ENCODE data around the gene ZNF598.

DNA sequence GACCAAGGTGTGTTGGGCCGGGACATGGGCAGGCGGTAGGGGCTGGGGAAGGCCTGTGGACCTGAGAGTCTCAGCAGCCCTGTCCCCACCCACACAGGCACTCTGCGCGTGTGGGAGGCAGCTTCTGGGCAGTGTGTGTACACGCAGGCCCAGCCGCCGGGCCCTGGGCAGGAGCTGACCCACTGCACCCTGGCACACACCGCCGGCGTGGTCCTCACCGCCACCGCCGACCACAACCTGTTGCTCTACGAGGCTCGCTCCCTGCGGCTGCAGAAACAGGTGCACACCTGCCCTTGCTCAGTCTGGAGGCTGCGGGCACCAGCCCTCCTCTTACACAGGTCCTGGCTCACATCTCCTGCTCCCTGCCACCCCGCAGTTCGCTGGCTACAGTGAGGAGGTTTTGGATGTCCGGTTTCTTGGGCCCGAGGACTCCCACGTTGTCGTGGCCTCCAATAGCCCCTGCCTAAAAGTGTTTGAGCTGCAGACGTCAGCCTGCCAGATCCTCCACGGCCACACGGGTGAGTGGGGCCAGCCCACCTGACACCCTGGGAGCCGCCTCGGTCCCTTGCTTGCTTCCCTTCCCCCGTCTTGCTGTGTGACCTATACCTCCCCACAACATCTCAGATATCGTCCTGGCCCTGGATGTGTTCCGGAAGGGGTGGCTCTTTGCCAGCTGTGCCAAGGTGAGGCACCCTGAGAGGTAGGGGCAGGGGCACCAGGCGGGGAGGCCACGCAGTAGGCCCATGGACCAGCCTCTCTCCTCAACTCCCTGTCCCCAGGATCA is 34.0 kb downstream of the ZNF598 start:
- TF ChIP-seq CTCF (conservative IDR thresholded peaks at IDR 0.05; ENCODE audit: low read depth, low read length) (no peak), EZH2 (IDR thresholded peaks at IDR 0.05; ENCODE audit: low read length, unreplicated experiment) (no peak)

All from PC-3 (cell line).